Endodermal cell (in vitro differentiated cells): ENCODE results near the gene NIPAL3. TPM values are rescaled to one million over a fixed set of nuclear protein-coding genes. Genes with fewer than 3 reads are reported as not detected.

Source experiments
- DNase-seq: peaks from one replicate; pipeline ENCODE4 v3.0.0-alpha.2; 2017
- H3K27ac ChIP-seq: 2 replicates; pipeline ENCODE4 v1.5.1; 2013; ENCODE audit warnings: mild to moderate bottlenecking, low read depth, low read length, moderate library complexity
- H3K27me3 ChIP-seq: 2 replicates; pipeline ENCODE4 v1.6.1; 2013; ENCODE audit warnings: mild to moderate bottlenecking, low read length, moderate library complexity; ENCODE audit not compliant: insufficient read depth, control insufficient read depth, poor library complexity, severe bottlenecking
- H3K36me3 ChIP-seq: 2 replicates; pipeline ENCODE4 v1.7.0; 2013; ENCODE audit warnings: mild to moderate bottlenecking, low read length, moderate library complexity; ENCODE audit not compliant: control insufficient read depth, insufficient read depth
- H3K4me1 ChIP-seq: one replicate; pipeline ENCODE4 v1.7.0; 2013; ENCODE audit warnings: low read length; ENCODE audit not compliant: control insufficient read depth, insufficient read depth
- H3K4me3 ChIP-seq: 2 replicates; pipeline ENCODE4 v1.5.1; 2013; ENCODE audit warnings: mild to moderate bottlenecking, low read length, moderate library complexity
- H3K9ac ChIP-seq: 2 replicates; pipeline ENCODE4 v1.6.1; 2013; ENCODE audit warnings: mild to moderate bottlenecking, low read length, moderate library complexity; ENCODE audit not compliant: poor library complexity, severe bottlenecking; ENCODE audit errors: extremely low read depth
- H3K9me3 ChIP-seq: 2 replicates; pipeline ENCODE4 v1.6.1; 2013; ENCODE audit warnings: mild to moderate bottlenecking, low read length, moderate library complexity; ENCODE audit not compliant: control insufficient read depth
- H3K27ac Mint-ChIP-seq: 2 replicates; pipeline ENCODE4 v1.8.0; 2020; ENCODE audit warnings: mixed read lengths
- H3K27me3 Mint-ChIP-seq: 2 replicates; pipeline ENCODE4 v1.8.0; 2021; ENCODE audit warnings: mild to moderate bottlenecking, mixed read lengths; ENCODE audit not compliant: insufficient read depth
- H3K36me3 Mint-ChIP-seq: 2 replicates; pipeline ENCODE4 v1.8.0; 2020; ENCODE audit warnings: low read depth, mixed read lengths
- H3K4me1 Mint-ChIP-seq: 2 replicates; pipeline ENCODE4 v1.8.0; 2020; ENCODE audit warnings: mixed read lengths
- H3K4me3 Mint-ChIP-seq: 2 replicates; pipeline ENCODE4 v1.8.0; 2020; ENCODE audit warnings: mild to moderate bottlenecking, moderate library complexity, mixed read lengths
- H3K9me3 Mint-ChIP-seq: 2 replicates; pipeline ENCODE4 v1.8.0; 2020; ENCODE audit warnings: mild to moderate bottlenecking, mixed read lengths
- WGBS, 2 experiments: methylation state at CpG; one replicate each; pipeline versions ENCODE4 v1.1.5 to v1.1.7; 2013; ENCODE audit warnings: missing lambda C conversion rate in 2 of 2, mixed read lengths in 1 of 2; ENCODE audit not compliant: insufficient coverage in 1 of 2, insufficient read length in 1 of 2; 5-methylcytosine and 5-hydroxymethylcytosine counted together
- total RNA-seq, 2 donors: library from RNA; stranded (reverse); fragmentation: NEBNext Ultra II Directional in 1 of 2; extraction: Animal tissue kit (Norgen Biotek cat#: 25700) in 1 of 2; gene quantifications; 2 replicates in 1 of 2; 3 replicates in 1 of 2; pipeline ENCODE4 v1.2.1, GENCODE V29; 2021
- TF ChIP-seq, protein P1 (sequence below): fragments of 200-600 bp; sonication (generic); conservative IDR thresholded peaks from 2 replicates; pipeline ENCODE4 v1.5.0; 2021; ENCODE audit warnings: antibody characterized with exemption, mild to moderate bottlenecking

NIPAL3 gene
- total RNA-seq, 2 donors from 2014 or later: 4.7 to 5.5 TPM

GRCh38 chr1:24425922-24426321, 10.3 kb downstream of the NIPAL3 start:
- Mint-ChIP-seq H3K9me3 (no peaks in the 10 kb centered on the region), H3K27me3 (no peaks in the 10 kb centered on the region), H3K27ac (no peak overlapping the region), H3K4me1 (peaks cover 13% of the 10 kb centered on the region), H3K4me3 (no peak overlapping the region), H3K36me3 (no peaks in the 10 kb centered on the region)
- Histone ChIP-seq H3K4me3 (no peak overlapping the region), H3K4me1 (peaks cover 5% of the 10 kb centered on the region), H3K9ac (no peak overlapping the region), H3K36me3 (no peaks in the 10 kb centered on the region), H3K9me3 (no peaks in the 10 kb centered on the region), H3K27me3 (peaks cover 3% of the 10 kb centered on the region), H3K27ac (no peak overlapping the region)
- TF ChIP-seq, protein P1, sequence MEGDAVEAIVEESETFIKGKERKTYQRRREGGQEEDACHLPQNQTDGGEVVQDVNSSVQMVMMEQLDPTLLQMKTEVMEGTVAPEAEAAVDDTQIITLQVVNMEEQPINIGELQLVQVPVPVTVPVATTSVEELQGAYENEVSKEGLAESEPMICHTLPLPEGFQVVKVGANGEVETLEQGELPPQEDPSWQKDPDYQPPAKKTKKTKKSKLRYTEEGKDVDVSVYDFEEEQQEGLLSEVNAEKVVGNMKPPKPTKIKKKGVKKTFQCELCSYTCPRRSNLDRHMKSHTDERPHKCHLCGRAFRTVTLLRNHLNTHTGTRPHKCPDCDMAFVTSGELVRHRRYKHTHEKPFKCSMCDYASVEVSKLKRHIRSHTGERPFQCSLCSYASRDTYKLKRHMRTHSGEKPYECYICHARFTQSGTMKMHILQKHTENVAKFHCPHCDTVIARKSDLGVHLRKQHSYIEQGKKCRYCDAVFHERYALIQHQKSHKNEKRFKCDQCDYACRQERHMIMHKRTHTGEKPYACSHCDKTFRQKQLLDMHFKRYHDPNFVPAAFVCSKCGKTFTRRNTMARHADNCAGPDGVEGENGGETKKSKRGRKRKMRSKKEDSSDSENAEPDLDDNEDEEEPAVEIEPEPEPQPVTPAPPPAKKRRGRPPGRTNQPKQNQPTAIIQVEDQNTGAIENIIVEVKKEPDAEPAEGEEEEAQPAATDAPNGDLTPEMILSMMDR: no peak
- WGBS, 2 experiments: 77 to 81% methylated on average over 5 to 7 of the region's 7 CpGs
- no peak for DNase-seq

DNA sequence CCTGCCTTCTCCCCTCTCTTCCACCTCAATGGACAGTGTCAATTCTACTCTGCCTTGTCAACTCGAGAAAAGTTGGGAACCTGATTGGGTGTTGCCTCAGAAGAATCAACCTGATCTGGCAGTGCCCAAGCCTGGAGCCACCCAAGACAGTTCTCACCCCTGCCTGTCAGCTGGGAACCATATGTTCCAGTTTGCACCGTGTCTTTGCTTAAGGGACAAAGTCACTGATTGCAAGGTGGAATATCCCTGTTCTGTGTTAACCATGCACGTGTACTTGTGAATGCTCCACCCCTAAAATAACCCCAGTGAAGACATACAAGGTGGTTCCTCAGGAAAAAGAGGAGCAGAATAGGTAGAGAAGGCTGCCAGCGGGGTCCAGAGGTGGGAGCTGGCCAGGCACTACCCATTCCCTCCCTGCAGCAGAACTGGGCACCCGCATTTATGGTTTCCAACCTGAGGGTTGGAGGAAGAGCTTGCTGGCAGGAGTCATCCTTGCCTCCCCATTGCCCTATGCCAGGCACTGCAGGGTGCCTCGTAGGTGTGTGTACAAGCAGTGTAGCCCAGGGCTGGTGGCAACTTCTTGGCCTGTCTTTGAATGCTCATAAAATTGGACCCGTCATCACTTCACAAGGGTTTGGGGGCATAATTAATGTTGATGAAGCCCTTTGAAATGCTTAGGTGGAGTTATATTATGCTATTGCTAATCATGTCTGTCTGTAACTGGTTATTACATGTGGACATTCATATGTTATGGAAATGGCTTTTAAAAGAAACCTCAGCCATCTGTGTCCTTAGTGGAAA, 11.3 kb downstream of the NIPAL3 start:
- Mint-ChIP-seq H3K4me3 (no peak overlapping the region), H3K4me1 (peaks cover 13% of the 10 kb centered on the region), H3K27me3 (no peaks in the 10 kb centered on the region), H3K36me3 (no peaks in the 10 kb centered on the region), H3K9me3 (no peaks in the 10 kb centered on the region), H3K27ac (no peak overlapping the region)
- WGBS, 2 experiments: 90 to 94% methylated on average over 7 of the region's 7 CpGs
- Histone ChIP-seq H3K27ac (no peak overlapping the region), H3K4me3 (no peak overlapping the region), H3K9me3 (no peaks in the 10 kb centered on the region), H3K36me3 (no peaks in the 10 kb centered on the region), H3K9ac (no peak overlapping the region), H3K4me1 (peaks cover 5% of the 10 kb centered on the region), H3K27me3 (peaks cover 3% of the 10 kb centered on the region)
- TF ChIP-seq, protein P1: no peak
- no peak for DNase-seq

GRCh38 chr1:24427545-24427862, 11.9 kb downstream of the NIPAL3 start:
- Histone ChIP-seq H3K36me3 (no peaks in the 10 kb centered on the region), H3K4me1 (peaks cover 5% of the 10 kb centered on the region), H3K4me3 (no peak overlapping the region), H3K27me3 (peaks cover 3% of the 10 kb centered on the region), H3K9ac (no peak overlapping the region), H3K27ac (no peak overlapping the region), H3K9me3 (no peaks in the 10 kb centered on the region)
- no peak for DNase-seq
- Mint-ChIP-seq H3K36me3 (no peaks in the 10 kb centered on the region), H3K4me1 (peaks cover 13% of the 10 kb centered on the region), H3K27me3 (no peaks in the 10 kb centered on the region), H3K9me3 (no peaks in the 10 kb centered on the region), H3K4me3 (no peak overlapping the region), H3K27ac (no peak overlapping the region)
- TF ChIP-seq, protein P1: no peak
- WGBS, 2 experiments: 86 to 88% methylated on average over 1 of the region's 1 CpG
